GM10266 (cell line): ENCODE measurements around the gene WBP4.

Source experiments
- DNase-seq: peaks from one replicate; pipeline ENCODE4 v3.0.0; 2012; ENCODE audit errors: extremely low spot score
- TF ChIP-seq, protein P1 (sequence below): IDR thresholded peaks from 2 replicates; pipeline ENCODE4 v1.5.1; 2012; ENCODE audit warnings: mild to moderate bottlenecking, low read depth; ENCODE audit not compliant: control insufficient read depth, insufficient read depth; ENCODE audit errors: missing control alignments

Gene WBP4

DNA sequence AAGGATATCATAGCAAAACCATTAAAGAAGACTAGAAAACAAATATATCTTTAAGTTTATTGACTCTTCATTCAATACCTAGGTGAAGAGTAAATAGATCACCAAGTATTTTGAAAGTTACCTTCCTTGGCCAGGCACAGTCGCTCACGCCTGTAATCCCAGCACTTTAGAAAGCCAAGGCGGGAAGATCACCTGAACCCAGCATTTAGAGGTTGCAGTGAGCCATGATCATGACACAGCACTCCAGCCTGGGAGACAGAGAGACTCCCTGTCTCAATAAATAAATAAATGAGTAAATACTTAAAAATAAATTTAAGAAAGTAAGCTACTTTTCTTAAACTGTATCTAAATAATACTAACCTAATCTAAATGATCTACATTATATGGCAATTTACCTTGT is 8.9 kb upstream of the WBP4 start:
- TF ChIP-seq, protein P1, sequence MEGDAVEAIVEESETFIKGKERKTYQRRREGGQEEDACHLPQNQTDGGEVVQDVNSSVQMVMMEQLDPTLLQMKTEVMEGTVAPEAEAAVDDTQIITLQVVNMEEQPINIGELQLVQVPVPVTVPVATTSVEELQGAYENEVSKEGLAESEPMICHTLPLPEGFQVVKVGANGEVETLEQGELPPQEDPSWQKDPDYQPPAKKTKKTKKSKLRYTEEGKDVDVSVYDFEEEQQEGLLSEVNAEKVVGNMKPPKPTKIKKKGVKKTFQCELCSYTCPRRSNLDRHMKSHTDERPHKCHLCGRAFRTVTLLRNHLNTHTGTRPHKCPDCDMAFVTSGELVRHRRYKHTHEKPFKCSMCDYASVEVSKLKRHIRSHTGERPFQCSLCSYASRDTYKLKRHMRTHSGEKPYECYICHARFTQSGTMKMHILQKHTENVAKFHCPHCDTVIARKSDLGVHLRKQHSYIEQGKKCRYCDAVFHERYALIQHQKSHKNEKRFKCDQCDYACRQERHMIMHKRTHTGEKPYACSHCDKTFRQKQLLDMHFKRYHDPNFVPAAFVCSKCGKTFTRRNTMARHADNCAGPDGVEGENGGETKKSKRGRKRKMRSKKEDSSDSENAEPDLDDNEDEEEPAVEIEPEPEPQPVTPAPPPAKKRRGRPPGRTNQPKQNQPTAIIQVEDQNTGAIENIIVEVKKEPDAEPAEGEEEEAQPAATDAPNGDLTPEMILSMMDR, result no peak
- no peak for DNase-seq

DNA sequence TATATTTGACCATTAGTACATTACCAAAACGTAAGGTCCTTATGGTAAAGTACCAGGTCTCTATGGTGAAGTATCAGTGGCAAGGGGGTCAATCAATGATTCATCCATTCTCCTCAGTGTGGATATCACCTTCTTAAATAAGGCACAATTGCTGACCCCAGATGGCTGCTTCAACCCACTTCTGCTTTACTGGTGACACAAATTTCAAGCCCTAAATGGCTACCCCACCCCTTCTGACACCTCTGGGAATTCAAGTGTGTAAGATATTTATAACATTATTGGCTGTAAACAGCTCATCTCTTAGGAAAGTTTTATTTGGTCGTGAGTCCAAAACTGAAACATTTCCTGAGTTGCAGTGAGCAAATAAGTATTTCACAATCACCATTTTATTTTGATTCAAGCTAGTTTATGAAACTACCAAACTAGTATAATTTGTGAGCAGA is 7.9 kb upstream of the WBP4 start:
- peak; percentile 36 for DNase-seq
- TF ChIP-seq, protein P1, result no peak

DNA sequence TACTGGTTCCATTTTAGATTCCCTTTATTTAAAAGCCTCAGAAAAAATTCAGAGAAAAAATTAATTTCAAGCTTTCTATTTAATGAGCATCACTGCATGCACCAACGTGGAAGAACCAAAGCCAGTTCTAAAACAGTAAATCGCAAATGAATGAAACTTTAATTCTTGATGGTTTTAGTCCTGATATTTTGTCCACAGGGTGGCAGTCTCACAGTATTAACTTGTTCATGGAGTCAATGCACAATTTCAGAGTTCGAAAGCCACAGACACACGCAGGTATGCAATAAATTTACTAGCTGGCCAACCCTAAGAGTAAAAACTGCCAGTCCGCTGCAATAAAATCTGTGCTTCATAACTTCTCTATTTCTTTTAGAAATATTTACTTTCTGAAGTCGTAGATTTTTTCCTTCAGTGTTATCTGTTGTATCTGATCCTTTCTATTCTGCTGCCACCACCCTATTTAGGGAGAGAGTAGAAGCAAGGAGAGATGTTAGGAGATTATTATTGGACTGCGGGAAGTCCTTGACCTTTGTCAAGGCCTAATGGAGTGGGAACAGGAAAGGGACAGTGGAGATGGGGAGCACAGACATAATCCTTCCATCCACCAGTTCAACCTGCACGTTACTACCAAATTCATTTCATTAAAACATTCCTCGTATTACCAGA is 7.0 kb upstream of the WBP4 start:
- TF ChIP-seq, protein P1, result peak; percentile 65
- DNase-seq, result peak; percentile 32

DNA sequence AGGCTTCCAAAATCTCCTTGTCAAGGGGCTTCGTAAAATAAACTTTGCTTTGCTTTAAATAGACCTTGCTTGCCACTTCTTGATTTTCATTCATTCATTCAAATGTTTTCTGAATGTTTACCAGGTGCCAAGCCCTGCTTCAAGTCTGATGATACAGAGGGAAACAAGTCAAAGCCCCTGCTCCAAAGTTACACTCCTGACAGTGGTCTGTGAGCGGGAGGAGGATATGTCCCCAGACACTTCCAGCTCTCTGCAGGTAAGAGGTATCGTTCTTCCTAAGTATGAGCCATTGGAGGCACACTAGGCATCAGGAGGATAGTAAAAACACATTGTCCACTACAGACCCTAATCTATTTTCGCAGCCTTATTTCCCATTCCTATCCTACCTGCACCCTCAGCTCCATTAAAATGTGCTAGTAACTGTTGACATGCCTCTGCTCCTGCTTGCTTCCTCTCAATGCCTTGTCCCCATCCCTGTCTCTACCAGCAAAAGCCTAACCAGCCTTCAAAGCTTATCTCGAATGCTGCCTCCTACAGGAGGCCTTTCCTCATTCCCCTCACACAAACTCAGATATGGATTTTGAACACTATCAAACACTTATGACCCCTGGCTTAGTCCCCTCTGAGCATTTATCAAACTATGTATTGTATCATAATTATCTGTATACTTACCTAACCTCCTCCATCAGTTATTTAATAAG is 6.2 kb upstream of the WBP4 start:
- no peak for DNase-seq
- TF ChIP-seq, protein P1, result peak; percentile 49

DNA sequence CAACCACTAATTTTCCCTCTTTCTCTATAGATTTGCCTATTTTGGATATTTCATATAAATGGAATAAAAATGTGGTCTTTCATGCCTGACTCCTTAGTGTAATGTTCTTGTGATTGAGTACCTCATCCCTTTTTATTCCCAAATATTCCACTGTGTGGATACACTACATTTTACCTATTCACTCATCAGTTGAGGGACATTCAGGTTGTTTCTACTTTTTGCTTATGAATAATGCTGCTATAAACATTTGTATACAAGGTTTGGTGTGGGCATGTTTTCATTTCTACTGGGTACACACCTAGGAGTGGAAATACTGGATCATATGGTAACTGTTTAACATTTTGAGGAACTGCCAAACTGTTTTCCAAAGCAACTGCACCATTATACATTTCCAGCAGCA is 5.1 kb upstream of the WBP4 start:
- no peak for DNase-seq
- TF ChIP-seq, protein P1, result no peak

DNA sequence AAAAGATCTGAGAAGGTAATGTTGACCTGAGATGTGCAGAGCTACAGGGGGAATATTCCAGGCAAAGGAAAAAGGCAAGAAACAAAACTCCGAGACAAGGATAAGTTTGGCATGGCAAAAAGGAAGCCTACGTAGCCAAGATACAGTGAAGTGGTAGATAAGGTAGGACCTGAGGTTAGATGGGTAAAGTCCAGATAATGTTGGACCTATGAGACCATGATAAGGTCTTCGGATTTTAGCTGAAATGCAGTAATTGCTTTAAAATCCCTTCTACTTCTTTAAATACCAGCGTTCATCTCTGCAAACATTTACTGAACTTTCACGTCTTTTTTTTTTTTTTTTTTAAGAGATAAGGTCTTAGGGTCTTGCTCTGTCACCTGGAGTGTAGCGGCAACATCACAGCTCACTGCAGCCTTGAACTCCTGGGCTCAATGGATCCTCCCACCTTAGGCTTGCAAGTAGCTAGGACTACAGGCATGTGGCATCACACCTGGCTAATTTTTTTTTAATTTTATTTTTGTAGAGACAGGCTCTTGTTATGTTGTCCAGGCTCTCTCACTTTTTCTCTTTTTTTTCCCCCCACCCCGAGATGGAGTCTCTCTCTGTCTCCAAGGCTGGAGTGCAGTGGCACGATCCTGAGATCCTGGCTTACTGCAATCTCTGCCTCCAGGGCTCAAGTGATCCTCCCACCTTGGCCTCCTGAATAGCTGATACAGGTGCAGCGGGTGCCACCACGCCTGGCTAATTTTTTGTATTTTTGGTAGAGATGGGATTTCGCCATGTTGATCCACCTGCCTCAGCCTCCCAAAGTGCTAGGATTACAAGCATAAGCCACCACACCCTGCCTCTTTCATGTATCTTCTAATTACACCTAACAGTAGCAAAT is 4.2 kb upstream of the WBP4 start:
- no peak for DNase-seq
- TF ChIP-seq, protein P1, result no peak
